Adrenal gland (tissue), 12 donors: ENCODE data around the gene CREBBP. TPM values are rescaled to one million over a fixed set of nuclear protein-coding genes. Genes with fewer than 3 reads are reported as not detected.

Experiments used
- DNase-seq, 7 donors: peaks; one replicate each; pipeline ENCODE4 v3.0.0-alpha.2; 2019 to 2020
- H3K27ac ChIP-seq, 5 donors: fragments of 200-600 bp; sonication (generic) in 4 of 5; 1 replicate in 3 of 5; 2 replicates in 2 of 5; pipeline versions ENCODE4 v1.5.1 to v1.8.0; 2016 to 2020; ENCODE audit warnings: mild to moderate bottlenecking in 1 of 5
- H3K27me3 ChIP-seq: fragments of 200-600 bp; 2 replicates; pipeline ENCODE4 v1.8.0; 2021
- H3K36me3 ChIP-seq, 2 donors: fragments of 200-600 bp; replicated peaks in 1 of 2; 1 replicate in 1 of 2; 2 replicates in 1 of 2; pipeline versions ENCODE4 v1.5.1 to v1.8.0; 2018 to 2022
- H3K4me1 ChIP-seq, 2 donors: fragments of 200-600 bp; replicated peaks in 1 of 2; 1 replicate in 1 of 2; 2 replicates in 1 of 2; pipeline versions ENCODE4 v1.5.1 to v1.8.0; 2018 to 2021
- H3K4me3 ChIP-seq, 4 donors: fragments of 200-600 bp; sonication (generic) in 3 of 4; one replicate each; pipeline ENCODE4 v1.5.1; 2016 to 2018
- H3K9me3 ChIP-seq, 3 donors: fragments of 200-600 bp; sonication (generic) in 1 of 3; replicated peaks in 1 of 3; 1 replicate in 2 of 3; 2 replicates in 1 of 3; pipeline versions ENCODE4 v1.5.1 to v1.8.0; 2016 to 2021
- POLR2A ChIP-seq, 2 donors: fragments of 450-650 bp; IDR thresholded peaks; one replicate each; pipeline ENCODE4 v1.6.1; 2017; ENCODE audit warnings: antibody characterized with exemption in 2 of 2, mild to moderate bottlenecking in 2 of 2, moderate library complexity in 1 of 2
- WGBS, 4 donors: extraction: QIAGEN DNeasy Blood & Tissue Kit in 2 of 4; methylation state at CpG; one replicate each; pipeline versions ENCODE4 v1.1.5 to v1.1.7; 2013 to 2017; 5-methylcytosine and 5-hydroxymethylcytosine counted together
- intact Hi-C, 2 donors: fragments of 100-400 bp; cut with DNase I; formaldehyde crosslinking; loops; one replicate each; pipeline versions ENCODE4 v1.14.1 to v1.15.0; 2022 to 2023
- polyA plus RNA-seq, 3 donors: library from polyadenylated mRNA; stranded (reverse); fragments of 200-250 nt in 2 of 3; fragments of 350-450 nt in 1 of 3; fragmentation: Illumina TruSeq in 1 of 3; extraction: RNeasy Lipid Tissue Mini Kit (QIAGEN cat#74804) in 1 of 3; gene quantifications; one replicate each; pipeline ENCODE4 v1.2.3, GENCODE V29; 2013 to 2014
- total RNA-seq, 9 donors: library from RNA; depleted of rRNA in 4 of 9; stranded (reverse); fragments of >200 nt in 4 of 9; fragments of 120-200 nt in 1 of 9; fragmentation: NEBNext Ultra II Directional in 1 of 9; extraction: Animal tissue kit (Norgen Biotek cat#: 25700) in 1 of 9; gene quantifications; one replicate each; pipeline versions ENCODE4 v1.1.0 to v1.2.4, GENCODE V29; 2013 to 2023
- TF ChIP-seq, protein P1 (sequence below), 6 experiments: fragments of 450-650 bp in 4 of 6; fragments of 200-600 bp in 2 of 6; sonication (generic) in 1 of 6; IDR thresholded peaks; 1 replicate in 5 of 6; 2 replicates in 1 of 6; pipeline versions ENCODE4 v1.5.1 to v1.8.0; 2016 to 2021; ENCODE audit warnings: antibody characterized with exemption in 6 of 6, mild to moderate bottlenecking in 2 of 6, moderate library complexity in 1 of 6
- donor health status: healthy with polysubstance abuse.
- donor health status: Bipolar disorder and iron deficiency.
- donor health status: DM: yes; HTN: yes; CAD: no.
- donor health status: DM: no; HTN: no; CAD: no.
- donor health status: DM: no; HTN: no; CAD: no.
- donor health status: DM: yes; HTN: yes; CAD: no.

Gene CREBBP
- total and polyA plus RNA-seq, 12 donors = 13.7 to 67.7 (median 44.1) TPM

DNA sequence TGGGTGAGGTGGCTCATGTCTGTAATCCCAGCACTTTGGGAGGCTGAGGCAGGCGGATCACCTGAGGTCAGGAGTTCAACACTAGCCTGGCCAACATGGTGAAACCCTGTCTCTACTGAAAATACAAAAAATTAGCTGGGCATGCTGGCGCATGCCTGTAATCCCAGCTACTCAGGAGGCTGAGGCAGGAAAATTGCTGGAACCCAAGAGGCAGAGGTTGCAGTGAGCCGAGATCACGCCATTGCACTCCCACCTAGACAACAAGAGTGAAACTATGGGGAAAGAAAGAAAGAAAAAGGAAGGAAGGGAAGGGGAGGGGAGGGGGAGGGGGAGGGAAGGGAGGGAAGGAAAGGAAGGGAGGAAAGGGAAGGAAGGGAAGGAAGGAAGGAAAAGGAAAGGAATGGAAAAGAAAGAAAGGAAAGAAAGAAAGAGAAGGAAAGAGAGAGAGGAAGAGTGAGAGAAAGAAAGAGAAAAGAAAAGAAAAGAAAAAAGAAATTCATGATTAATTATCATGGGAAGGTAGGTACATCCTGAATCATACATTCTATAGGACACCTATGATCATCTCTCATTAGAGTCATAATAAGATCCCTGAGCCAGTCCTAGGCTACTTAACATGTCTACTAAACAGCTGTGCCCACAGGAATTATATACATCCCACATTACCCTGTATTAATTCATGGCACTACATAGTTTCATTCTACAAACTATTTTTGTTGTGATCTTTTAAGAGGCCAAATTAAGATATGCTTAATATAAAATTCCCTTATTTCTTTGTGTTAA lies 40.9 kb downstream of the CREBBP start:
- Histone ChIP-seq H3K4me3 (no peak overlapping the region), H3K27ac (no peak overlapping the region), H3K36me3 (no peaks in the 10 kb centered on the region), H3K9me3 (no peaks in the 10 kb centered on the region), H3K4me1 (peaks cover 0 to 26% of the 10 kb centered on the region in 2 donors), H3K27me3 (no peaks in the 10 kb centered on the region)
- TF ChIP-seq POLR2A (IDR thresholded peaks at IDR 0.05) = no peak
- TF ChIP-seq, protein P1, sequence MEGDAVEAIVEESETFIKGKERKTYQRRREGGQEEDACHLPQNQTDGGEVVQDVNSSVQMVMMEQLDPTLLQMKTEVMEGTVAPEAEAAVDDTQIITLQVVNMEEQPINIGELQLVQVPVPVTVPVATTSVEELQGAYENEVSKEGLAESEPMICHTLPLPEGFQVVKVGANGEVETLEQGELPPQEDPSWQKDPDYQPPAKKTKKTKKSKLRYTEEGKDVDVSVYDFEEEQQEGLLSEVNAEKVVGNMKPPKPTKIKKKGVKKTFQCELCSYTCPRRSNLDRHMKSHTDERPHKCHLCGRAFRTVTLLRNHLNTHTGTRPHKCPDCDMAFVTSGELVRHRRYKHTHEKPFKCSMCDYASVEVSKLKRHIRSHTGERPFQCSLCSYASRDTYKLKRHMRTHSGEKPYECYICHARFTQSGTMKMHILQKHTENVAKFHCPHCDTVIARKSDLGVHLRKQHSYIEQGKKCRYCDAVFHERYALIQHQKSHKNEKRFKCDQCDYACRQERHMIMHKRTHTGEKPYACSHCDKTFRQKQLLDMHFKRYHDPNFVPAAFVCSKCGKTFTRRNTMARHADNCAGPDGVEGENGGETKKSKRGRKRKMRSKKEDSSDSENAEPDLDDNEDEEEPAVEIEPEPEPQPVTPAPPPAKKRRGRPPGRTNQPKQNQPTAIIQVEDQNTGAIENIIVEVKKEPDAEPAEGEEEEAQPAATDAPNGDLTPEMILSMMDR (IDR thresholded peaks at IDR 0.05) = no peak
- 93 to 97% (median 95%) methylated on average over 4 of the region's 4 CpGs for WGBS, 4 donors
- intact Hi-C loops = no loop called here
- DNase-seq = no peak

DNA sequence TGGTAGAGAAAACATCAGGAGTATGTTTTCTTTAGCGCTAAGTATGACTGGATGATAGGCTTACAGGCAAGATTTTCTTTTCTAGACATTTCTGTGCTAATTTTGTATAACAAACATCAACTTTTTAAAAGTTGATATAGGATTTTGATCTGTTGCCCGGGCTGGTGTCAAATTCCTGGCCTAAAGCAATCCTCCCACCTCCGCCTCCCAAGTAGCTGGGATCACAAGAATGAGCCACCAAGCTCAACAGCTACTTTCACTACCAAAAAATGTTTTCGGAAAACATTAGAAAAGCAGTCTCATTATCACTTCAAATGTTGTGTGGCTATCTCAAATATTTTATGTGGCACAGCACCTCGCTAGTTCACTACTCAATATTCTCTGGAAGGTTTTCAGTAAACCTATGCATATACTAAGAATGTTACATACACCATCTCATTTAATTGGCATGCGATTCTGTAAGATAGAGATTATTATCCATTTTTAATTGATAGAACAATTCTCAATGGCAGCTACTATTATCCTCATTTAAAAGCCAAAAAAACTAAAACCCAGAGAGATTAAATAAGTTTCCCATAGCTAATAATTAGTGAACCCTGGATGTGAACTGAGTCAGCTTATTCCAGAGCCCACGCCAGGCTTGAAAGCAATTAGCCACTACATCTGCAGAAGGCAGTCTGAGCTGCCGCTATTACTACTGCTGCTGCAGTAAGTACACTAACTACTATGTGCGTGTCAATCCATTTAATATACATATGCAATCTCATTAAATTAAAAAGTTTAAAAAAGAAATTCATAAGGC lies 41.7 kb downstream of the CREBBP start:
- DNase-seq = no peak
- TF ChIP-seq, protein P1 (IDR thresholded peaks at IDR 0.05) = no peak
- WGBS, 4 donors = 83 to 86% (median 85%) methylated on average over 9 of the region's 9 CpGs
- Histone ChIP-seq H3K4me1 (peaks cover 0 to 26% of the 10 kb centered on the region in 2 donors), H3K9me3 (no peaks in the 10 kb centered on the region), H3K4me3 (no peak overlapping the region), H3K27me3 (no peaks in the 10 kb centered on the region), H3K27ac (no peak overlapping the region), H3K36me3 (no peaks in the 10 kb centered on the region)
- intact Hi-C loops = no loop called here

DNA sequence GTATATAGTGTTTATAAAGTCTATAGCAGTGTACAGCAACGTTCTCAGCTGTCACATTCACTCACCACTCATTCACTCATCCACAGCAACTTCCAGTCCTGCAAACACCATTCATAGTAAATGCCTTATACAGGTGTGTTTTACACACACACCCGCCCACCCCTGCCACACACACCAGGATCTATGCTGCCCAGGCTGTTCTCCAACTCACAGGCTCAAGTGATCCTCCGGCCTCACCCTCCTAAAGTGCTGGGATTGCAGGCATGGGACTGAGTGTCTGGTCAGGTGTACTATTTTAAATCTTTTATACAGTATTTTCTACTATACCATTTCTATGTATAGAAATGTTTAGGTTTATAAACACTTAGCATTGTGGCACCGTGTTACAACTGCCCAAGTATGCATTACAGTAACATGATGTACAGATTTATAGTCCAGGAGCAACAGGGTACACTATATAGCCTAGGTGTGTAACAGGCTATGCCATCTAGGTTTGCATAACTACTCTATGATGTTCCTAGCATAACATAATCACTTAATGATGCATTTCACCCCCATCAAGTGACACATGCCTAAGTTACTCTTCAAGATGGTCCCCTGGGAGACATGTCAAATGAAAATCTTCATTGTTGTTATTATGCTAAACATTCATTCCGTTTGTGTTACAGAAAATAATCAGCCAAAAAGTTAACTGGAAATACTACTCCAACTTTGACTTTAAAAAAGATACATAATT lies 42.5 kb downstream of the CREBBP start:
- DNase-seq = no peak
- 80 to 83% (median 81%) methylated on average over 5 of the region's 5 CpGs for WGBS, 4 donors
- H3K36me3 ChIP-seq = no peaks in the 10 kb centered on the region
- no peak overlapping the region for H3K27ac ChIP-seq
- intact Hi-C loops = no loop called here
- peaks cover 0 to 3% (median 0%) of the 10 kb centered on the region in 3 donors for H3K9me3 ChIP-seq
- TF ChIP-seq POLR2A (IDR thresholded peaks at IDR 0.05) = no peak
- TF ChIP-seq, protein P1 (IDR thresholded peaks at IDR 0.05) = no peak
- no peak overlapping the region for H3K4me3 ChIP-seq
- peaks cover 0 to 22% of the 10 kb centered on the region in 2 donors for H3K4me1 ChIP-seq
- H3K27me3 ChIP-seq = no peaks in the 10 kb centered on the region

DNA sequence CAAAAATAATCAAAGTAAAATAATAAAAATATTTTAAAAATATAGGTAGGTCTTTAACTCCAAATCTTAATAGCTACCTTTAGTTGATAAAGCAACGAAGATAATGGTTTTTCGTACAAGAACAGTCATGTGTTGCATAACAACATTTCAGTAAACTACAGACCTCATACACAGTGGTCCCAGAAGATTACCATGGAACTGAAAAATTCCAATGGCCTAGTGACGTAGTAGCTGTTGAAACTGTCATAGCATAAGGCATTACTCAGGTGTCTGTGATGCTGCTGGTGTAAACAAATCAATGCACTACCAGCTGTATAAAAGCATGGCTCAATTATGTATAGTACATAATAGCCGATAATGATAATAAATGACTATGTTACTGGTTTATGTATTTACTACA lies 43.9 kb downstream of the CREBBP start:
- intact Hi-C loops = no loop called here
- H3K36me3 ChIP-seq = no peaks in the 10 kb centered on the region
- TF ChIP-seq POLR2A (IDR thresholded peaks at IDR 0.05) = no peak
- TF ChIP-seq, protein P1 (IDR thresholded peaks at IDR 0.05) = no peak
- DNase-seq = no peak
- 88 to 93% (median 90%) methylated on average over 4 of the region's 4 CpGs for WGBS, 4 donors
- H3K9me3 ChIP-seq = peaks cover 0 to 12% (median 0%) of the 10 kb centered on the region in 3 donors
- no peaks in the 10 kb centered on the region for H3K27me3 ChIP-seq
- no peak overlapping the region for H3K27ac ChIP-seq
- H3K4me3 ChIP-seq = no peak overlapping the region
- H3K4me1 ChIP-seq = peaks cover 0 to 8% of the 10 kb centered on the region in 2 donors
